GM12874 (cell line): ENCODE measurements around the gene STOX2.

Experiments used
- TF ChIP-seq, protein P1 (sequence below): IDR thresholded peaks from 2 replicates; pipeline ENCODE4 v1.5.1; 2011; ENCODE audit warnings: low read depth, mild to moderate bottlenecking, control low read depth, low read length, moderate library complexity; ENCODE audit not compliant: insufficient read depth

STOX2 gene

DNA sequence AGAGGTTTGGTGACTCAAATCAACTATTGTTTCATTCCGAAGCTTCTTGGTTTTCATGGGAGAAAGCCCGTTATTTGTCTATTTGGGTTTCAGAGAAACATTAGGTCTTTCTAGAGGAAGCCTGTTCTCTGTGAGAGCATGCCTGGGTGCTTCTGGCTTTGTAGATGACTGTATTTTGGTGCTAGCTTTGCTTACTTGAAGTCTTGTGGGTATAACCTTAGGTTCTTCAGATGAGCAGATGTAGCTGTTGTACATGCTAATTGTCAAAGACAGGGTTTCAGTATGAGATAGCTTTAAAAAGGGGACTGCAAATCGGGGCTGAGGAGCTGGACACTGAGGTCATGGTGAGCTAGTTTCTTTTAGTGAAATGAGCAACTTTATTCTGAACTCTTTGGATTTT, 7.9 kb upstream of the STOX2 start:
- TF ChIP-seq, protein P1, sequence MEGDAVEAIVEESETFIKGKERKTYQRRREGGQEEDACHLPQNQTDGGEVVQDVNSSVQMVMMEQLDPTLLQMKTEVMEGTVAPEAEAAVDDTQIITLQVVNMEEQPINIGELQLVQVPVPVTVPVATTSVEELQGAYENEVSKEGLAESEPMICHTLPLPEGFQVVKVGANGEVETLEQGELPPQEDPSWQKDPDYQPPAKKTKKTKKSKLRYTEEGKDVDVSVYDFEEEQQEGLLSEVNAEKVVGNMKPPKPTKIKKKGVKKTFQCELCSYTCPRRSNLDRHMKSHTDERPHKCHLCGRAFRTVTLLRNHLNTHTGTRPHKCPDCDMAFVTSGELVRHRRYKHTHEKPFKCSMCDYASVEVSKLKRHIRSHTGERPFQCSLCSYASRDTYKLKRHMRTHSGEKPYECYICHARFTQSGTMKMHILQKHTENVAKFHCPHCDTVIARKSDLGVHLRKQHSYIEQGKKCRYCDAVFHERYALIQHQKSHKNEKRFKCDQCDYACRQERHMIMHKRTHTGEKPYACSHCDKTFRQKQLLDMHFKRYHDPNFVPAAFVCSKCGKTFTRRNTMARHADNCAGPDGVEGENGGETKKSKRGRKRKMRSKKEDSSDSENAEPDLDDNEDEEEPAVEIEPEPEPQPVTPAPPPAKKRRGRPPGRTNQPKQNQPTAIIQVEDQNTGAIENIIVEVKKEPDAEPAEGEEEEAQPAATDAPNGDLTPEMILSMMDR, result no peak

DNA sequence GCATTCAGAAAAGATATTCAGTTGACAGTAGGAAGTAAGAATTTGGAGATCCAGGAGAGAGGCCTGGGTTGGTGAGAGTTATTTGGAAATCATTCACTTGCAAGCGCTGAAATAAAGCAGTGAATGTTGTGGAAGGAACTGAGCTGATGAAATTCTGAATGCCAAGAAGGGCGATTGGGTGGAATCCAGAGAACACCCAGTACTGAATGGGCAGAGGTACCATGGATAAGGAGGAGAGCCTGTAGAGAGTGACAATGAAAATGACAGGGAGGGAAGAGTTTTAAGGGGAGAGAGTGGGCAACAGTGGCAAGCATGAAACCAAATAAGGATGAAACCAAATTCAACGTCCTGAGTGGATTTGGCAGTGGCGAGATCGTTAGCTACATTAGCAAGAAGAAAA, 6.7 kb upstream of the STOX2 start:
- TF ChIP-seq, protein P1, result no peak

DNA sequence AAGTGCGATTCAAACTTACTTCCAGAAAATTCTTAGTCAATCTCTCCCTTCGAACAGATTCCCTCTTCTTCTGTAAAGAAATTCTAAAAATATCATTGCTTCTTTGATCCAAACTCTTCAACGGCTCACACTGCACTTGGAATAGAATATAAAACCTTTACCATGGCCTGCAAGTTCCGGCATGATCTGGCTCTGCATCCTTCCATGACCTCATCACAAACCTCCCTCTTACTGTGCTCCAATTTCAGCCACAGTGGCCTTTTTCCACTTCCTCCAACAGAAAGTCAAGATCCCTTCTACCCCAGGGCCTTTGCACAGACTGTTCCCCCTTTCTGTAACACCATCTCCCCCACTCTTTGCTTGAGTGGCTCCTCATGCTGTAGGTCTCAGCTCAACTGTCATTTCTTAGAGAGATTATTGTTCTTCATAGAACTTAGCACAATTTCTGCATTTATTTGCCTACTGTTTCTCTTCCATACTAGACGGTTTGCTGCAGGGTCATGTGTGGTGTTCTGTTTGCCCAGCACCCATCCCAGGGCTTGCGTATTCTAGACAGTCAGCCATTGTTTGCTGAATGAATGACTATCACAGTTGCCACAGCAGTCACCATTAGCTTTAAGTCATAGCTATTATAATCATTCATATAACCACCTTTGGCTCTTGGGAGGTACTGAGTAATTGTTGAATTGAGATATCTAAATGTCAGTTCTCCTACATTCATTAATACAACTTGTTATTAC, 1.9 kb upstream of the STOX2 start:
- TF ChIP-seq, protein P1, result no peak

DNA sequence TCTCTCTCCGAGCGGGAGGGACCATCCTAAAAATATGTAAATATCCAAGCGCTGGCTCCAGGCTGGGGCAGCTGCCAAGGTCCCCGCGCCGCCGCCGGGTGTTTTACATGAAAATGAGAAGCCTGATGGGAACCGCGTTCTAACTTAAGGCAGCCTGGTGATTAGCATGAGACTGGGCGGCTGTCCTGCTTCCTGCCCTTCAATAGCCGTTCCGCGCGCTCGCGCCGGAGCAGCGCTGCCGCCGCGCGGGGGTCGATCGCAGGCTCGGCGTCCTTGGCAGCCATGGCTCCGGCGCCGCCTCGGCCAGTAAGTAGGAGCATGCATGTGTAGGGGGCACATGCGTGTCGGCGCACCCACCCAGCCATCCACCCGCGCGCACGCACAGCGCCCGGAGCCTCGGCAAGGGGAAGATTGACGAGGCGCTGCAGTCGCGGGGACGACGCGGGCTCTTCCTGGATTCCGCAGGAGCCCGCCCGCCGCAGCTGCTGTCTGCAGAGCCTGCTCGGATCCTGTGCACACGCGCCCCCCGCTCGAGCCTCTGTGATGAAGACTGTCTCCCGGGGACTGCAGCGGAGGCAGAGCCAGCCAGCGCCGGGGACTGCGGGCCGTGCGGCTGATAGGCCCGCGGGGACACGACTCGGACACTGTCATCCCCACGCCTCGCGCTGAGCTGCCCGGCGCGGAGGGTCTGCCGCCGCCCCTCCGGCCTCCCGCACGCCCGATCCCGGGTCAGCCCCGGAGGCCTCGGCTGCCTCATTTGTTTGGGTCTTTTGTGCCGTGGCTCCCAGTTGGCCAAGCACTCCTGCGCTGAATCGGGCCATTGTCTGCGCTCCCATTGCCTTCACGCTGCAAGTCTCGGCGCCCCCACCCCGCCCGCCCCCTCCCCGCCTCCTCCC, 734 bp downstream of the STOX2 start:
- TF ChIP-seq, protein P1, result no peak

DNA sequence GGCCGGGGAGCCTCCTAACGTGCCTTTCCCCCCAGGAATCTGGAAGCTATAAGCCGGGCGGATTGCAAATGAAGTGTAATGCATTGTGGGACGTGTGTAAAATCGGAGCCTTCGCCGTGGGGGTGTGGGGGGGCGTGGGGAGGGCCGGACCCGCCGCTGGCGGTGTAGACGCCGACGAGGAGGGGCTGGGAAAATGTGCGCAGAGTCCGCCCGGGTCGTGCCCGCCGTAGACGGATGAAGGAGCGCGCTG, 1.3 kb downstream of the STOX2 start:
- TF ChIP-seq, protein P1, result no peak

DNA sequence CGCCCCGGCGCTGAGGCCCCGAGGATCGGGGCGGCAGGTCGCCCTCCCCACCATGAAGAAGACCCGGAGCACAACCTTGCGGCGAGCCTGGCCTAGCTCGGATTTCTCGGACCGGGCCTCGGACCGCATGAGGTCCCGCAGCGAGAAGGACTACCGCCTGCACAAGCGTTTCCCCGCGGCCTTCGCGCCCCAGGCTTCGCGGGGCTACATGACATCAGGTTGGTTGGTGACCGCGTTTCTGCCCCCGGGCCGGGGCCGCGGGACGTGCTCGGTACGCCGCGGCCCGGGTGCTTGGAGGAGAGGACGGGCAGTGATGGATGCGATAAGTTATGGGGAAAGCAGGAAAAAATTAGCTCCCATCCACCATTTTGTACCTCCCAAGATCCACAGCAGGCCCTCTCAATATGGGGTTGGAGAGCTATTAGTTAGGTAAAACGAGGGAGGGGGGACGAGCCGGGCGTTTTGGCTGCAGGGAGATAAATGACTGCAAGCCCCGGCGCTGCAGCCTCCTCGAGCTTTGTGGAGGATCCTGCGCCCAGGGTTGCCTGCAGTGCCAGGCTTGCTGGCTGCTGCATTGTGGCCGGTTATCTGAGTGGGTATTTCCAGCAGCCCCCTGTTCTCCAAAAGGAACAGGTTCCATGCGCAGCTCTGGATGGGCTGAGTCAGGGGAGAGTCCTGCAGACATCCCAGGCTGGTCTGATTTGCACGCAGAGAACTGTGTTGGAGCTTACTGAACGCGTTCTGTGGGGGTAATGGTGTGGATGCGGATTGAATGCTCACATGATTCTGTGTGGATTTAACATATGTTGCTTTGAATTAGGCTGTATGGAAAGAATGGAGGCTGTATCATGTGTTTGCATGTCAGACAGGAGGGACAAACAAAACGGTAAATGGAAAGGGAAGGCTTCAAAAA, 1.9 kb downstream of the STOX2 start:
- TF ChIP-seq, protein P1, result no peak
